Loucy (cell line): ENCODE measurements around the gene NAA25.

Source experiments
- H2AFZ ChIP-seq: fragments of 200-600 bp; sonication (generic); 2 replicates; pipeline ENCODE4 v1.6.0; 2016; ENCODE audit warnings: antibody characterized with exemption, mild to moderate bottlenecking, low read length, moderate library complexity
- H3F3A ChIP-seq: fragments of 200-600 bp; 2 replicates; pipeline ENCODE4 v1.6.0; 2016; ENCODE audit warnings: antibody characterized with exemption, low read depth, mild to moderate bottlenecking
- H3K27me3 ChIP-seq: fragments of 200-600 bp; sonication (generic); 2 replicates; pipeline ENCODE4 v1.6.1; 2014; ENCODE audit warnings: low read length, mild to moderate bottlenecking; ENCODE audit not compliant: insufficient read depth, poor library complexity, severe bottlenecking
- H3K36me3 ChIP-seq: fragments of 200-600 bp; sonication (generic); 2 replicates; pipeline ENCODE4 v1.6.1; 2016; ENCODE audit warnings: low read length; ENCODE audit not compliant: insufficient read depth
- H3K4me1 ChIP-seq: fragments of 200-600 bp; sonication (generic); 2 replicates; pipeline ENCODE4 v1.5.1; 2014; ENCODE audit warnings: low read length, mild to moderate bottlenecking; ENCODE audit not compliant: insufficient read depth, poor library complexity, severe bottlenecking
- H3K4me2 ChIP-seq: fragments of 200-600 bp; sonication (generic); 2 replicates; pipeline ENCODE4 v1.6.0; 2014; ENCODE audit warnings: antibody characterized with exemption, low read length, low read depth, mild to moderate bottlenecking; ENCODE audit not compliant: poor library complexity, severe bottlenecking
- H3K4me3 ChIP-seq: fragments of 200-600 bp; sonication (generic); 2 replicates; pipeline ENCODE4 v1.5.1; 2014; ENCODE audit warnings: low read length, mild to moderate bottlenecking, mixed read lengths; ENCODE audit not compliant: poor library complexity, severe bottlenecking
- H3K79me2 ChIP-seq: fragments of 200-600 bp; sonication (generic); 2 replicates; pipeline ENCODE4 v1.6.1; 2014; ENCODE audit warnings: low read length; ENCODE audit not compliant: insufficient read depth
- H3K9ac ChIP-seq: fragments of 200-600 bp; sonication (generic); 2 replicates; pipeline ENCODE4 v1.6.0; 2014; ENCODE audit warnings: mild to moderate bottlenecking, low read depth, low read length, moderate library complexity; ENCODE audit not compliant: poor library complexity, severe bottlenecking
- H3K9me2 ChIP-seq: fragments of 200-600 bp; sonication (generic); replicated peaks from 2 replicates; pipeline ENCODE4 v1.6.1; 2016; ENCODE audit warnings: low read depth, low read length, mixed read lengths
- H3K9me3 ChIP-seq: fragments of 200-600 bp; sonication (generic); 2 replicates; pipeline ENCODE4 v1.6.1; 2014; ENCODE audit warnings: mild to moderate bottlenecking, antibody characterized with exemption, low read length, low read depth; ENCODE audit not compliant: insufficient read depth
- H4K20me1 ChIP-seq: fragments of 200-600 bp; sonication (generic); 2 replicates; pipeline ENCODE4 v1.6.0; 2014; ENCODE audit warnings: antibody characterized with exemption, low read length, mild to moderate bottlenecking; ENCODE audit not compliant: insufficient read depth, poor library complexity, severe bottlenecking
- EZH2phosphoT487 ChIP-seq: fragments of 200-600 bp; IDR thresholded peaks from 2 replicates; pipeline ENCODE4 v1.6.1; 2018; ENCODE audit warnings: antibody characterized with exemption, mild to moderate bottlenecking, moderate library complexity, borderline replicate concordance
- TF ChIP-seq, protein P1 (sequence below): fragments of 200-600 bp; sonication (generic); conservative IDR thresholded peaks from 2 replicates; pipeline ENCODE4 v1.5.1; 2014; ENCODE audit warnings: mild to moderate bottlenecking, antibody characterized with exemption, low read length

NAA25 gene

DNA sequence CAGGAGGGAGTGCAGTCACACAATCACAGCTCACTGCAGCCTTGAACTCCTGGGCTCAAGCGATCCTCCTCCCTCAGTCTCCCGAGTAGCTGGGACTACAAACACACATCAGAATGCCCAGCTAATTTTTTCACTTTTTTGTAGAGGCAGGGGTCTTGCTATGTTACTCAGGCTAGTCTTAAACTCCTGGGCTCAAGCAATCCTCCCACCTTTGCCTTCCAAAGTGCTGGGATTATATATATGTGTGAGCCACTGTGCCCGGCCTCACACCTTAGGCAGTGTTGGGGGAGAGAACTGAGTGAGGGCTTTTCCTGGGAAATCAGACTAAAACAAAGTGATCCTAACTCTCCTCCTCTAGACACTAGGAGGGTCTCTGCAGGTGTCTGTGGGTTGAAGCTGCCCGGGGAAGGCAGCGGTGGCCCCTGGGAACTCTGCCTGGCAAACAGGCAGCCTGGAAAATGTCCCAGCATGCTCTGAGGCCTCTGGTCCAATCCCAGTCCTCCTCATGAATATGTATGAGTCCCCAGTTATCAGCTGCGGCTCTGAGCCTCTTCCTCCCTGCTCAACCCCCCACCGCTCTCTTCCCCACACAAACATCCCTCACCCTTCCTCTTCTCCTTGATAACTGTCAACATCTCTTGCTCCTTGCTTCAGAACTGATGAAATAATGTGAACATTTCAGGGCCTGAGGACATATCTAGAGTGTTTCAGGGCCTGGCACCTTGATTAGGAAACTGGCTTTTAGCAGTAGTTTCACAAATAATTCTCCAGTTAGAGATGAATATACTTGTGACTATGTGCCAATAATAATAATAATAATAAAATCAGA is 7.9 kb upstream of the NAA25 start:
- no peaks in the 10 kb centered on the region for H3F3A ChIP-seq
- TF ChIP-seq, protein P1, sequence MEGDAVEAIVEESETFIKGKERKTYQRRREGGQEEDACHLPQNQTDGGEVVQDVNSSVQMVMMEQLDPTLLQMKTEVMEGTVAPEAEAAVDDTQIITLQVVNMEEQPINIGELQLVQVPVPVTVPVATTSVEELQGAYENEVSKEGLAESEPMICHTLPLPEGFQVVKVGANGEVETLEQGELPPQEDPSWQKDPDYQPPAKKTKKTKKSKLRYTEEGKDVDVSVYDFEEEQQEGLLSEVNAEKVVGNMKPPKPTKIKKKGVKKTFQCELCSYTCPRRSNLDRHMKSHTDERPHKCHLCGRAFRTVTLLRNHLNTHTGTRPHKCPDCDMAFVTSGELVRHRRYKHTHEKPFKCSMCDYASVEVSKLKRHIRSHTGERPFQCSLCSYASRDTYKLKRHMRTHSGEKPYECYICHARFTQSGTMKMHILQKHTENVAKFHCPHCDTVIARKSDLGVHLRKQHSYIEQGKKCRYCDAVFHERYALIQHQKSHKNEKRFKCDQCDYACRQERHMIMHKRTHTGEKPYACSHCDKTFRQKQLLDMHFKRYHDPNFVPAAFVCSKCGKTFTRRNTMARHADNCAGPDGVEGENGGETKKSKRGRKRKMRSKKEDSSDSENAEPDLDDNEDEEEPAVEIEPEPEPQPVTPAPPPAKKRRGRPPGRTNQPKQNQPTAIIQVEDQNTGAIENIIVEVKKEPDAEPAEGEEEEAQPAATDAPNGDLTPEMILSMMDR, result no peak
- no peak for TF ChIP-seq EZH2phosphoT487
- no peaks in the 10 kb centered on the region for H3K79me2 ChIP-seq
- no peaks in the 10 kb centered on the region for H4K20me1 ChIP-seq
- H3K9me2 ChIP-seq, result no peaks in the 10 kb centered on the region
- peaks cover 11% of the 10 kb centered on the region for H3K4me1 ChIP-seq
- peak overlapping the region; percentile 96 for H2AFZ ChIP-seq
- no peaks in the 10 kb centered on the region for H3K27me3 ChIP-seq
- H3K9me3 ChIP-seq, result no peaks in the 10 kb centered on the region
- peak overlapping the region; percentile 53 for H3K4me3 ChIP-seq
- peak overlapping the region; percentile 63 for H3K9ac ChIP-seq
- no peaks in the 10 kb centered on the region for H3K36me3 ChIP-seq
- H3K4me2 ChIP-seq, result peak overlapping the region; percentile 56

DNA sequence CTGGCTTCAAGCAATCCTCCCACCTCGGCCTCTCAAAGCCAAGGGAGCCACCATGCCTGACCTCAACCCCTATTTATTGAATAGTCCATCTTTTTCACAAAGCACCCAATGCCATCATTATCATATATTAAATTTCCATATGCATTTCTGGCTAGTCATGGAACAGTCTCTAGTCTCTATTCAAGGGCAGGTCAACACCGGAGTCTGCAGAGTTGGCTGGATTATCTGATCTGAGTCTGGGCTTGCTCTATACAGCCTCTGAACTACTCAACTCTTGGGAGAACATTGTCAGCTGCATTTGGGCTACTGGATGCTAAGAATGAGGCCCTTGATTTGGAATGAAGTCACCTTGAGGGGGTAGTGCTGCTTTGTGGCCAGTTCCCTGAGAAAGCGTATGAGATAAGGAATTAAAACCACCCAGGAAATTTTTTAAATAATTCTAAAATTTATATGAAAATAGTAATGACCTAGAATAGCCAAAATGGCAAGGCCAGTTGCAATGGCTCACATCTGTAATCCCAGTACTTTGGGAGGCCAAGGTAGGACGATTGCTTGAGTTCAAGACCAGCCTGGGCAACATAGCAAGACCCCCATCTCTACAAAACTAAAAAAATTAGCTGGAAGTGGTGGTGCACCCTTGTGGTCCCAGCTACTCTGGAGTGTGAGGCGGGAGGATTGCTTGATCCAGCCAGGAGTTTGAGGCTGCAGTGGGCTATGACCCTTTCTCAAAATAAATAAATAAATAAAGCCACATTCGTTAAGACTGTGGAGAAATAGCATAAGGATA is 6.9 kb upstream of the NAA25 start:
- Histone ChIP-seq H3K27me3 (no peaks in the 10 kb centered on the region), H3K4me2 (no peak overlapping the region), H3K9ac (no peak overlapping the region), H3K9me3 (no peaks in the 10 kb centered on the region), H3F3A (no peaks in the 10 kb centered on the region), H4K20me1 (no peaks in the 10 kb centered on the region), H2AFZ (no peak overlapping the region), H3K4me1 (peaks cover 11% of the 10 kb centered on the region), H3K36me3 (no peaks in the 10 kb centered on the region), H3K79me2 (no peaks in the 10 kb centered on the region), H3K4me3 (no peak overlapping the region), H3K9me2 (no peaks in the 10 kb centered on the region)
- TF ChIP-seq, protein P1, result no peak

DNA sequence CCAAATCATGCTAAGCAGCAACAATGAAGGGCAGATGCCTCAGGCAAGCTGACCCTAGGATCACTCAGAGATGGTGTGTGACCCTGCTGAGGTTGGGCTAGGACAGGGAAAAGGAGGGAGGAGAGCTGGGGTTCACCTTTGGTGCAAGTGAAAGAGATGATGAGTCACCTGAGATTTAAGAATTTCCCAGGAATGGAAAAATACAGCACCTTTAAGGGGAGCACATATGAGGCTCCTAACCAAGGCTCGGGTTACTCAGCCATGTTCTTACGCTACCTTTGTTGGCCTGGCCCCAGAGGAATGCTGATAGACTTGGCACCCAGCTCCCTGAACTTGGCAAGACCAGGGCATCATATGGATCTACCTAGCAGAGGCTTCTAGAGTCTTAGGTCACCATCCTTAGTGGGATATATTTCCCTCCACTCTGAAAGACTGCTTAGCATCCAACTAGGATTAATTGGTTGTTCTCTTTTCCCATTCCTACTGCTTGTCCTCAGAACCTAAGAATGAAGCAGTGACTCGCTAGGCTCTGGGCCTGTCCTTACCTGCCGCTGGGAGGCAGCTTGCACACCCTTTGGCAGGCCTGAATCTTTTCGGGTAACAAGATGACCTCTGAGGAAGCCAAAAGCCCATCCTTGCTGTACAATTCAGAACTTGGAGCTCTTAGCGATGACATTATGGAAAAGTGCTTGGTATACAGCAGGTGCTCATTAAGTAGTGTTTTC is 4.0 kb upstream of the NAA25 start:
- Histone ChIP-seq H3K79me2 (peaks cover 13% of the 10 kb centered on the region), H3K4me2 (no peak overlapping the region), H3K36me3 (no peaks in the 10 kb centered on the region), H3F3A (no peaks in the 10 kb centered on the region), H2AFZ (no peak overlapping the region), H3K4me1 (peaks cover 13% of the 10 kb centered on the region), H4K20me1 (peaks cover 8% of the 10 kb centered on the region), H3K9ac (no peak overlapping the region), H3K27me3 (no peaks in the 10 kb centered on the region), H3K9me2 (no peaks in the 10 kb centered on the region), H3K4me3 (no peak overlapping the region), H3K9me3 (no peaks in the 10 kb centered on the region)
- TF ChIP-seq, protein P1, result no peak
- TF ChIP-seq EZH2phosphoT487, result no peak
